ENCODE results near the gene NR4A1. TPM values are rescaled to one million over a fixed set of nuclear protein-coding genes. Genes with fewer than 3 reads are reported as not detected.
A peak's percentile ranks its signal among the peaks of the same experiment; 100 is the strongest.

NR4A1 gene
- total and polyA plus RNA-seq, 2 of the 13 experiments (the other 11 are each of a cell fraction or from before 2014, with no cell fraction given): 5.7 to 15.2 TPM

- TF ChIP-seq, protein P1, sequence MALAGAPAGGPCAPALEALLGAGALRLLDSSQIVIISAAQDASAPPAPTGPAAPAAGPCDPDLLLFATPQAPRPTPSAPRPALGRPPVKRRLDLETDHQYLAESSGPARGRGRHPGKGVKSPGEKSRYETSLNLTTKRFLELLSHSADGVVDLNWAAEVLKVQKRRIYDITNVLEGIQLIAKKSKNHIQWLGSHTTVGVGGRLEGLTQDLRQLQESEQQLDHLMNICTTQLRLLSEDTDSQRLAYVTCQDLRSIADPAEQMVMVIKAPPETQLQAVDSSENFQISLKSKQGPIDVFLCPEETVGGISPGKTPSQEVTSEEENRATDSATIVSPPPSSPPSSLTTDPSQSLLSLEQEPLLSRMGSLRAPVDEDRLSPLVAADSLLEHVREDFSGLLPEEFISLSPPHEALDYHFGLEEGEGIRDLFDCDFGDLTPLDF (CRISPR knock-in tag; IDR thresholded peaks at IDR 0.05): no peak
- TF ChIP-seq EZH2 (conservative IDR thresholded peaks at IDR 0.05; ENCODE audit: low read depth, low read length): no peak
- TF ChIP-seq ZHX1 (CRISPR knock-in tag; IDR thresholded peaks at IDR 0.05; ENCODE audit: low read depth): peak; percentile 33; the same call in 1 of the 2 replicates
- no peak for TF ChIP-seq ZNF772 (CRISPR knock-in tag; IDR thresholded peaks at IDR 0.05)
- TF ChIP-seq ERF (CRISPR knock-in tag; IDR thresholded peaks at IDR 0.05): no peak
- TF ChIP-seq GTF2F1 (IDR thresholded peaks at IDR 0.05; ENCODE audit: low read length): no peak
- TF ChIP-seq PATZ1 (CRISPR knock-in tag; IDR thresholded peaks at IDR 0.05): peak; percentile 89
- TF ChIP-seq, protein P2, sequence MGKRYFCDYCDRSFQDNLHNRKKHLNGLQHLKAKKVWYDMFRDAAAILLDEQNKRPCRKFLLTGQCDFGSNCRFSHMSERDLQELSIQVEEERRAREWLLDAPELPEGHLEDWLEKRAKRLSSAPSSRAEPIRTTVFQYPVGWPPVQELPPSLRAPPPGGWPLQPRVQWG (CRISPR knock-in tag; IDR thresholded peaks at IDR 0.05; ENCODE audit: borderline replicate concordance, low read depth): no peak
- TF ChIP-seq SALL2 (CRISPR knock-in tag; IDR thresholded peaks at IDR 0.05): no peak
- TF ChIP-seq PCBP2 (optimal IDR thresholded peaks at IDR 0.05; ENCODE audit: low read depth, low read length, poor library complexity, severe bottlenecking): no peak
- no peak for TF ChIP-seq ZNF878 (CRISPR knock-in tag; IDR thresholded peaks at IDR 0.05)
- TF ChIP-seq ZNF430 (CRISPR knock-in tag; IDR thresholded peaks at IDR 0.05): peak; percentile 47; the same call in 1 of the 2 replicates
- TF ChIP-seq ZNF550 (CRISPR knock-in tag; IDR thresholded peaks at IDR 0.05; ENCODE audit: borderline replicate concordance): no peak
- TF ChIP-seq ZNF790 (CRISPR knock-in tag; IDR thresholded peaks at IDR 0.05; ENCODE audit: borderline replicate concordance): no peak
- TF ChIP-seq ZBTB21 (CRISPR knock-in tag; IDR thresholded peaks at IDR 0.05): peak; percentile 43; the same call in 1 of the 2 replicates
- TF ChIP-seq ZNF501 (CRISPR knock-in tag; IDR thresholded peaks at IDR 0.05): peak; percentile 22; the same call in 1 of the 2 replicates
- no peak for TF ChIP-seq SOX5 (CRISPR knock-in tag; IDR thresholded peaks at IDR 0.05; ENCODE audit: borderline replicate concordance)
- TF ChIP-seq, protein P3, sequence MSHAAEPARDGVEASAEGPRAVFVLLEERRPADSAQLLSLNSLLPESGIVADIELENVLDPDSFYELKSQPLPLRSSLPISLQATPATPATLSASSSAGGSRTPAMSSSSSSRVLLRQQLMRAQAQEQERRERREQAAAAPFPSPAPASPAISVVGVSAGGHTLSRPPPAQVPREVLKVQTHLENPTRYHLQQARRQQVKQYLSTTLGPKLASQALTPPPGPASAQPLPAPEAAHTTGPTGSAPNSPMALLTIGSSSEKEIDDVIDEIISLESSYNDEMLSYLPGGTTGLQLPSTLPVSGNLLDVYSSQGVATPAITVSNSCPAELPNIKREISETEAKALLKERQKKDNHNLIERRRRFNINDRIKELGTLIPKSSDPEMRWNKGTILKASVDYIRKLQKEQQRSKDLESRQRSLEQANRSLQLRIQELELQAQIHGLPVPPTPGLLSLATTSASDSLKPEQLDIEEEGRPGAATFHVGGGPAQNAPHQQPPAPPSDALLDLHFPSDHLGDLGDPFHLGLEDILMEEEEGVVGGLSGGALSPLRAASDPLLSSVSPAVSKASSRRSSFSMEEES (CRISPR knock-in tag; IDR thresholded peaks at IDR 0.05): no peak
- TF ChIP-seq, protein P4, sequence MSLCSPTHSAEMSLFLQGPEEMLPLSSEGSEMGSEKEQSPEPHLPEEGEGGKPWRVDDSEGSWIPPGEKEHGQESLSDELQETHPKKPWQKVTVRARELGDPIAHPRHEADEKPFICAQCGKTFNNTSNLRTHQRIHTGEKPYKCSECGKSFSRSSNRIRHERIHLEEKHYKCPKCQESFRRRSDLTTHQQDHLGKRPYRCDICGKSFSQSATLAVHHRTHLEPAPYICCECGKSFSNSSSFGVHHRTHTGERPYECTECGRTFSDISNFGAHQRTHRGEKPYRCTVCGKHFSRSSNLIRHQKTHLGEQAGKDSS (CRISPR knock-in tag; IDR thresholded peaks at IDR 0.05; ENCODE audit: borderline replicate concordance, low read depth): no peak
- TF ChIP-seq, protein P5, sequence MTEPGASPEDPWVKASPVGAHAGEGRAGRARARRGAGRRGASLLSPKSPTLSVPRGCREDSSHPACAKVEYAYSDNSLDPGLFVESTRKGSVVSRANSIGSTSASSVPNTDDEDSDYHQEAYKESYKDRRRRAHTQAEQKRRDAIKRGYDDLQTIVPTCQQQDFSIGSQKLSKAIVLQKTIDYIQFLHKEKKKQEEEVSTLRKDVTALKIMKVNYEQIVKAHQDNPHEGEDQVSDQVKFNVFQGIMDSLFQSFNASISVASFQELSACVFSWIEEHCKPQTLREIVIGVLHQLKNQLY (CRISPR knock-in tag; IDR thresholded peaks at IDR 0.05): no peak
- TF ChIP-seq KAT2B (IDR thresholded peaks at IDR 0.05; ENCODE audit: borderline replicate concordance, low read depth, low read length): no peak
These were observed 18.3 kb upstream of the NR4A1 start (continued) for GRCh38 chr12:52032804-52033445.

Measured in HepG2 (cell line).